ENCODE results near the gene AUTS2.

GRCh38 chr7:69597278-69598076, 798 bp upstream of the AUTS2 start:
- TF ChIP-seq RFX5 (IDR thresholded peaks at IDR 0.05; ENCODE audit: borderline replicate concordance, low read depth, low read length) (no peak), CTCF (IDR thresholded peaks at IDR 0.05; ENCODE audit: control extremely low read depth in 1 of 3, insufficient read depth in 1 of 3, low read depth in 1 of 3, low read length in 3 of 3) (no peak), POLR2AphosphoS5 (IDR thresholded peaks at IDR 0.05; ENCODE audit: low read depth, low read length) (no peak)
